Measurements from ENCODE around the gene AEBP1. TPM values are rescaled to one million over a fixed set of nuclear protein-coding genes. Genes with fewer than 3 reads are reported as not detected.

Gene AEBP1
- total and polyA plus RNA-seq, 9 of the 15 experiments (the other 6 are each of a cell fraction or from before 2014, with no cell fraction given) = 0.03 to 0.78 (median 0.30) TPM; not detected in 2

- TF ChIP-seq, protein P1, sequence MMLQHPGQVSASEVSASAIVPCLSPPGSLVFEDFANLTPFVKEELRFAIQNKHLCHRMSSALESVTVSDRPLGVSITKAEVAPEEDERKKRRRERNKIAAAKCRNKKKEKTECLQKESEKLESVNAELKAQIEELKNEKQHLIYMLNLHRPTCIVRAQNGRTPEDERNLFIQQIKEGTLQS (IDR thresholded peaks at IDR 0.05) = peak; percentile 39; the same call in 1 of the 2 replicates
- TF ChIP-seq, protein P1 (CRISPR knock-in tag; conservative IDR thresholded peaks at IDR 0.05) = peak; percentile 68
- TF ChIP-seq SMAD2 (IDR thresholded peaks at IDR 0.05; ENCODE audit: low read depth, low read length) (no peak), MYNN (IDR thresholded peaks at IDR 0.05) (peak; percentile 87), MYNN (CRISPR knock-in tag; IDR thresholded peaks at IDR 0.05) (no peak), ZNF431 (CRISPR knock-in tag; IDR thresholded peaks at IDR 0.05) (no peak), FOSL1 (tag; conservative IDR thresholded peaks at IDR 0.05) (peak; percentile 57), SRSF3 (IDR thresholded peaks at IDR 0.05; ENCODE audit: insufficient read depth, low read length) (no peak), YY1 (IDR thresholded peaks at IDR 0.05; ENCODE audit: borderline replicate concordance in 1 of 3, control insufficient read depth in 1 of 3, extremely low read depth in 1 of 3, insufficient read depth in 3 of 3, insufficient read length in 1 of 3, insufficient replicate concordance in 2 of 3, low read depth in 1 of 3, low read length in 2 of 3) (peak; percentile 35 to 83 (median 59)), SMAD4 (CRISPR knock-in tag; conservative IDR thresholded peaks at IDR 0.05) (peak; percentile 89), DDX20 (tag; IDR thresholded peaks at IDR 0.05; ENCODE audit: low read depth) (0 out of 2 replicates have a peak, but pooled peaks have one; percentile 49), NCOR1 (IDR thresholded peaks at IDR 0.05) (peak; percentile 97), ZNF584 (CRISPR knock-in tag; IDR thresholded peaks at IDR 0.05; ENCODE audit: low read depth) (peak; percentile 91), ZNF609 (CRISPR knock-in tag; IDR thresholded peaks at IDR 0.05; ENCODE audit: borderline replicate concordance) (0 out of 2 replicates have a peak, but pooled peaks have one; percentile 62), DMBX1 (CRISPR knock-in tag; IDR thresholded peaks at IDR 0.05; ENCODE audit: borderline replicate concordance) (peak; percentile 82), MAFF (IDR thresholded peaks at IDR 0.05; ENCODE audit: low read length) (0 out of 2 replicates have a peak, but pooled peaks have one; percentile 0), MTA1 (IDR thresholded peaks at IDR 0.05; ENCODE audit: borderline replicate concordance) (peak; percentile 54; the same call in 1 of the 2 replicates), FOXA3 (CRISPR knock-in tag; conservative IDR thresholded peaks at IDR 0.05 in 1 of 2, IDR thresholded peaks at IDR 0.05 in 1 of 2) (0 out of 4 replicates have a peak, but pooled peaks have one; percentile 32 to 56), ARID1B (IDR thresholded peaks at IDR 0.05) (peak; percentile 97)
- TF ChIP-seq, protein P2, sequence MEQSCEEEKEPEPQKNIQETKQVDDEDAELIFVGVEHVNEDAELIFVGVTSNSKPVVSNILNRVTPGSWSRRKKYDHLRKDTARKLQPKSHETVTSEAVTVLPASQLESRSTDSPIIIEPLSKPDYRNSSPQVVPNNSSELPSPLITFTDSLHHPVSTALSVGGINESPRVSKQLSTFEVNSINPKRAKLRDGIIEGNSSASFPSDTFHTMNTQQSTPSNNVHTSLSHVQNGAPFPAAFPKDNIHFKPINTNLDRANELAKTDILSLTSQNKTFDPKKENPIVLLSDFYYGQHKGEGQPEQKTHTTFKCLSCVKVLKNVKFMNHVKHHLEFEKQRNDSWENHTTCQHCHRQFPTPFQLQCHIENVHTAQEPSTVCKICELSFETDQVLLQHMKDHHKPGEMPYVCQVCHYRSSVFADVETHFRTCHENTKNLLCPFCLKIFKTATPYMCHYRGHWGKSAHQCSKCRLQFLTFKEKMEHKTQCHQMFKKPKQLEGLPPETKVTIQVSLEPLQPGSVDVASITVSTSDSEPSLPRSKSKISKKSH (CRISPR knock-in tag; IDR thresholded peaks at IDR 0.05) = no peak
These were observed 22.8 kb upstream of the AEBP1 start (continued) for GRCh38 chr7:44081266-44081748.
